ENCODE results near the gene MOB3B.

MOB3B gene

DNA sequence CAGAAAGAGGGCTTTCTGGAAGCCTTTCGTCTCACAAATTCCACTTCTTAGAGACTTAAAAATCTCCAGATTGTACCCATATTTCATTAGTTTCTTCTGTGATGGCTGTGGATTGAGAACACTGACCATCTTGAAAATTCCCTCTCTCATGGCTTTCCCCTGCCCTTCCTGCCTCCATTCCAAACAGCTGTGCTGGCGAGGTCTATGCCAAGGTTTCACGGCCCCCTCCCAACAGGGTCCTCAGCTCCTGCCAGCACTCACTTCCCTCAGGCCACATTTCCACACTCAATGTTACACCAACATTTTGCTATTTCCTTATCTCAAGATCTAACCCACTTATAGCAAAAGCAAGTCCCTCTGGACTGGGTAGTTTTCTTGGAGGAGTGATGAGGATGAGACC lies 192.4 kb downstream of the MOB3B start:
- H3K27ac ChIP-seq, result no peak overlapping the region
- DNase-seq (ENCODE audit: low spot score), result no peak
- CTCF ChIA-PET, result no interaction called here
- POLR2A ChIA-PET (ENCODE audit: low non-redundant PET), result no interaction called here
- TF ChIP-seq CTCF (conservative IDR thresholded peaks at IDR 0.05; ENCODE audit: low read depth), result no peak

DNA sequence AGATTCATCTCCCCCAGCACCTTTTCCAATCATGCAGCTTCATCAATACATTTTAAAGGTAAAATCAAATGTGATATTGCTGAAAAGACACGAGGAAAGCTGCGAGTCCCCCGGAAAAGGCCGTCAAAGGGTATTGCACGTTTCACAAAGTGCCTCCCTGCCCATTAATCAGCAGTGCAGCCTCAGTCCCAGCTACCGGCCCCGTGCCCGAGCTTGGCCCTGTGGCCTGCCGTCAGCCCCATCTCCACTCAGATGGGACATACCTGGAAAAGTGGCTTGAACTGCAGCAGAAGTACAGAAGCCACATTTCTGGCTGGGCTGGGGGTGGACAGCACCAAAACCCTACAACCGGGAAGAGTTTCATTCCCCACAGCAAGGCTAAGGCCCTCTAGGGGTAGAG lies 192.8 kb downstream of the MOB3B start:
- POLR2A ChIA-PET (ENCODE audit: low non-redundant PET), result no interaction called here
- no peak for DNase-seq (ENCODE audit: low spot score)
- CTCF ChIA-PET, result interaction anchor here (0.7 to 0.8 kb wide), 2 partner anchors 78 to 194 kb away, joined by 3 to 4 read pairs; no protein-coding TSS in a partner anchor
- TF ChIP-seq CTCF (conservative IDR thresholded peaks at IDR 0.05; ENCODE audit: low read depth), result no peak
- H3K27ac ChIP-seq, result no peak overlapping the region

DNA sequence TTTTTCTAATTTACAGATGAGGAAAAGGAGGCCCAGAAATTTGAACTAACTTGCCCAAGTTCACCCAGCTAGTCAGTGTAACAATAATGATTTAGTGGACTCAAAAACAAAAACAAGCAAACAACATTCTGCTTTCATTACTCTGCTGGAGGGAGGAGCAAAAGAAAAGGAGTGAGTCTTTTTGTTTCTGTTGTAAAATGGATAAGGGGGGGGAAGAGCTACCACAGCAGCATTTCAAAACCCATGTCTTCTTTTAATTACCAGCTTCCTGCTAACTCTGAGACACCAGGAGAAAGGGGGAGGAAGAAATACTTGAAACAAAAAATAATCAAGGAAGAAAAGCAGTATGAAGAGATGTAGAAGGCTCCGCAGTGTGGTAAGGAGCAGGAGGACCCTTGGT lies 193.5 kb downstream of the MOB3B start:
- ChIA-PET POLR2A (ENCODE audit: low non-redundant PET) (no interaction called here), CTCF (interaction anchor here (0.7 to 0.8 kb wide), 2 partner anchors 79 to 194 kb away, joined by 3 to 4 read pairs; no protein-coding TSS in a partner anchor)
- no peak for TF ChIP-seq CTCF (conservative IDR thresholded peaks at IDR 0.05; ENCODE audit: low read depth)
- DNase-seq (ENCODE audit: low spot score), result no peak
- no peak overlapping the region for H3K27ac ChIP-seq

GRCh38 chr9:27335075-27335474 lies 194.5 kb downstream of the MOB3B start:
- ChIA-PET CTCF (interaction anchor here (0.6 kb wide), 1 partner anchor 193 kb away, joined by 3 read pairs; no protein-coding TSS in a partner anchor), POLR2A (ENCODE audit: low non-redundant PET) (no interaction called here)
- TF ChIP-seq CTCF (conservative IDR thresholded peaks at IDR 0.05; ENCODE audit: low read depth), result no peak
- no peak overlapping the region for H3K27ac ChIP-seq
- no peak for DNase-seq (ENCODE audit: low spot score)

GRCh38 chr9:27333241-27334052 lies 196.2 kb downstream of the MOB3B start:
- CTCF ChIA-PET, result interaction anchor here (0.6 to 1.7 kb wide), 16 partner anchors 8 to 226 kb away, joined by 3 to 32 read pairs (median 5); partner anchors contain the start of gene MOB3B
- POLR2A ChIA-PET (ENCODE audit: low non-redundant PET), result no interaction called here
- TF ChIP-seq CTCF (conservative IDR thresholded peaks at IDR 0.05; ENCODE audit: low read depth), result peak; percentile 92
- peak; percentile 68 for DNase-seq (ENCODE audit: low spot score)
- no peak overlapping the region for H3K27ac ChIP-seq

DNA sequence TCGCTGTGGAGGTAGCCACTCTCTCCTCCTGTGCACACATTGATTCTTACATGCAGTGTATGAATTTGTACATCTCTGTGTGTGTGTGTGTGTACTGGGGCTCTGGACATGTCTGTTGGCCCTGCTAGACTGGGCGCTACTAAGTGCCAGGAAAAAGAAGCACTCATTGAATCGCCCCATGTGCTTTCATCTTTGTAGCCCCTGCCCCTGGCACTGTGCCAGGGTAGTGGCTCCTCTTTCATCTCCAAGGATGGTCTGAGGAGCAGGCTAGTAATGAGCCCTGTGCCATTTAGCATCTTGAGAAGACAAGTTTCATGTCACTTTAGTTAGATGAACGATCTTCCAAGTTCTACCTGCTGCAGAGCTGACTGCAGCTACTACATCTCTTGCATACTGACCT lies 198.2 kb downstream of the MOB3B start:
- DNase-seq (ENCODE audit: low spot score), result no peak
- ChIA-PET POLR2A (ENCODE audit: low non-redundant PET) (no interaction called here), CTCF (interaction anchor here (0.6 to 0.7 kb wide), 2 partner anchors 116 to 198 kb away, joined by 3 read pairs; partner anchors contain the start of gene MOB3B)
- TF ChIP-seq CTCF (conservative IDR thresholded peaks at IDR 0.05; ENCODE audit: low read depth), result no peak
- H3K27ac ChIP-seq, result no peak overlapping the region

All from RWPE1 (cell line).